GM12892 (cell line): Measurements from ENCODE around the gene C1orf185.

Source experiments
- POLR2A ChIP-seq: IDR thresholded peaks from 2 replicates; pipeline ENCODE4 v1.6.1; 2011; ENCODE audit warnings: low read depth, low read length, control low read depth
- POLR2AphosphoS5 ChIP-seq: IDR thresholded peaks from 2 replicates; pipeline ENCODE4 v1.6.1; 2011; ENCODE audit warnings: low read depth, low read length, control low read depth
- TAF1 ChIP-seq: IDR thresholded peaks from 2 replicates; pipeline ENCODE4 v1.6.1; 2011; ENCODE audit warnings: low read depth, mild to moderate bottlenecking, control low read depth, low read length, borderline replicate concordance

DNA sequence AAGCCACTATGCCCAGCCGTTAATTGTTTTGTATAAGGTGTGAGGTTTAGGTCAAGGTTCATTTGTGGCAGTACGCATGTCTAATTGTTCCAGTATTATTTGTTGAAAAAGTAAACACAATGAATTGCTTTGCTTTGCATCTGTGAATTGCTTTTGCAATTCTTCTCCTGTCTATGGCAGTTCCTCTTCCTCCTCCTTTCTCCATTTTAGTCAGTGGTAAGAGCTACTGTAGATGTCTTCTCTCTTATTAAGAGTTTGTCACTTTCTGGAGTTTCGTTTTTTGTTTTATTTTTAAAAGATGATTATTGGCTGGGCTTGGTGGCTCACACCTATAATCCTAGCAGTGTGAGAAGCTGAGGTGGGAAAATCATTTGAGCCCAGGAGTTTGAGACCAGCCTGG lies 29.2 kb downstream of the C1orf185 start:
- TF ChIP-seq TAF1 (no peak), POLR2A (no peak), POLR2AphosphoS5 (no peak)
